Effector CD4-positive, alpha-beta T cell (primary cell): Measurements from ENCODE around the gene COPB2.
"Not testable (repeated sequence)": the region's sequence is repeated elsewhere in the genome, so short reads cannot be mapped to it uniquely, and the experiment has no call there.

Experiments used
- DNase-seq: peaks from one replicate; pipeline ENCODE4 v3.0.0-alpha.2; 2020
- total RNA-seq: gene quantifications from one replicate; lab custom pipeline; 2026; lab: John Stamatoyannopoulos, UW

Gene COPB2
- 41.5 reads per million, percentile 64 among the genes with 10 or more reads in this experiment for total RNA-seq

GRCh38 chr3:139389552-139390368 lies at the start of gene COPB2:
Gene COPB2 (minus strand): TSS chr3:139389647. CDS start chr3:139389550, 97 bp downstream.
- DNase-seq = peak; percentile 94

GRCh38 chr3:139434764-139435307 lies 45.4 kb upstream of the COPB2 start:
- no peak for DNase-seq

- no peak for DNase-seq
Measured at GRCh38 chr3:139434228-139434627, 44.8 kb upstream of the COPB2 start.

GRCh38 chr3:139433089-139433488 lies 43.6 kb upstream of the COPB2 start:
- DNase-seq = no peak

GRCh38 chr3:139430493-139430892 lies 41.0 kb upstream of the COPB2 start:
- no peak for DNase-seq

- DNase-seq = no peak
Measured at GRCh38 chr3:139427283-139428060, 38.0 kb upstream of the COPB2 start.

- no peak for DNase-seq
Measured at GRCh38 chr3:139425745-139426400, 36.4 kb upstream of the COPB2 start.

- DNase-seq = no peak
Measured at GRCh38 chr3:139423232-139423631, 33.8 kb upstream of the COPB2 start.

- no peak for DNase-seq
Measured at GRCh38 chr3:139421460-139421859, 32.0 kb upstream of the COPB2 start.

- DNase-seq = no peak
Measured at GRCh38 chr3:139421040-139421439, 31.6 kb upstream of the COPB2 start.

GRCh38 chr3:139418144-139418543 lies 28.7 kb upstream of the COPB2 start:
- no peak for DNase-seq

GRCh38 chr3:139416275-139416674 lies 26.8 kb upstream of the COPB2 start:
- DNase-seq = no peak

- DNase-seq = no peak
Measured at GRCh38 chr3:139414608-139415224, 25.3 kb upstream of the COPB2 start.

- DNase-seq = not testable (repeated sequence)
Measured at GRCh38 chr3:139412891-139413290, 23.4 kb upstream of the COPB2 start.

- not testable (repeated sequence) for DNase-seq
Measured at GRCh38 chr3:139401155-139401554, 11.7 kb upstream of the COPB2 start.

- DNase-seq = no peak
Measured at GRCh38 chr3:139396707-139397106, 7.3 kb upstream of the COPB2 start.

GRCh38 chr3:139394116-139394515 lies 4.7 kb upstream of the COPB2 start:
- DNase-seq = no peak

- DNase-seq = no peak
Measured at GRCh38 chr3:139388821-139389551, 461 bp downstream of the COPB2 start.

- no peak for DNase-seq
Measured at GRCh38 chr3:139388077-139388476, 1.4 kb downstream of the COPB2 start.

- not testable (repeated sequence) for DNase-seq
Measured at GRCh38 chr3:139382291-139382690, 7.2 kb downstream of the COPB2 start.

GRCh38 chr3:139380575-139380974 lies 8.9 kb downstream of the COPB2 start:
- no peak for DNase-seq
